Measurements from ENCODE around the gene MPPED2.

DNA sequence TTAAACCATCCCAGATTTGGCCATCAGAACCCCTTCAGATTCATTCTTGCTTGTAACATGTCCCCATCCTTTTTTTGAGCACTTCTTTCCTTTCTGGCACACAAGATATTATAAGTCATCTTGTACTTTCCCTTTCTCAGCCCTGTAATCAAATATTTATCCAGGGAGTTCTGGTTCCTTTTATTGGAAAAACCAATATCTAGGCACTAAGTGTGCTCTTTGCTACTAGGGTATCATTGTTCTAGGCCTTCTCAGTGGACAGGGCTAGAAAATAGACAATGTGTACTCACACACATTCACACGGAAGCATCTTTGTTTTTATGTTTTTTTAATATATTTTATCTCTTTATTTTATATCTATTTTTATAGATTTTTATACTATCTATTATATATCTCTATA lies 216.0 kb downstream of the MPPED2 start:
- TF ChIP-seq, protein P1, sequence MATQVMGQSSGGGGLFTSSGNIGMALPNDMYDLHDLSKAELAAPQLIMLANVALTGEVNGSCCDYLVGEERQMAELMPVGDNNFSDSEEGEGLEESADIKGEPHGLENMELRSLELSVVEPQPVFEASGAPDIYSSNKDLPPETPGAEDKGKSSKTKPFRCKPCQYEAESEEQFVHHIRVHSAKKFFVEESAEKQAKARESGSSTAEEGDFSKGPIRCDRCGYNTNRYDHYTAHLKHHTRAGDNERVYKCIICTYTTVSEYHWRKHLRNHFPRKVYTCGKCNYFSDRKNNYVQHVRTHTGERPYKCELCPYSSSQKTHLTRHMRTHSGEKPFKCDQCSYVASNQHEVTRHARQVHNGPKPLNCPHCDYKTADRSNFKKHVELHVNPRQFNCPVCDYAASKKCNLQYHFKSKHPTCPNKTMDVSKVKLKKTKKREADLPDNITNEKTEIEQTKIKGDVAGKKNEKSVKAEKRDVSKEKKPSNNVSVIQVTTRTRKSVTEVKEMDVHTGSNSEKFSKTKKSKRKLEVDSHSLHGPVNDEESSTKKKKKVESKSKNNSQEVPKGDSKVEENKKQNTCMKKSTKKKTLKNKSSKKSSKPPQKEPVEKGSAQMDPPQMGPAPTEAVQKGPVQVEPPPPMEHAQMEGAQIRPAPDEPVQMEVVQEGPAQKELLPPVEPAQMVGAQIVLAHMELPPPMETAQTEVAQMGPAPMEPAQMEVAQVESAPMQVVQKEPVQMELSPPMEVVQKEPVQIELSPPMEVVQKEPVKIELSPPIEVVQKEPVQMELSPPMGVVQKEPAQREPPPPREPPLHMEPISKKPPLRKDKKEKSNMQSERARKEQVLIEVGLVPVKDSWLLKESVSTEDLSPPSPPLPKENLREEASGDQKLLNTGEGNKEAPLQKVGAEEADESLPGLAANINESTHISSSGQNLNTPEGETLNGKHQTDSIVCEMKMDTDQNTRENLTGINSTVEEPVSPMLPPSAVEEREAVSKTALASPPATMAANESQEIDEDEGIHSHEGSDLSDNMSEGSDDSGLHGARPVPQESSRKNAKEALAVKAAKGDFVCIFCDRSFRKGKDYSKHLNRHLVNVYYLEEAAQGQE (IDR thresholded peaks at IDR 0.05; ENCODE audit: insufficient read depth in 1 of 2, low read depth in 2 of 2, low read length in 2 of 2): no peak
- TF ChIP-seq POLR2AphosphoS5 (IDR thresholded peaks at IDR 0.05; ENCODE audit: low read depth, low read length): no peak
- TF ChIP-seq SIN3A (IDR thresholded peaks at IDR 0.05; ENCODE audit: borderline replicate concordance, insufficient read depth, low read length): no peak
- TF ChIP-seq TAF1 (IDR thresholded peaks at IDR 0.05; ENCODE audit: borderline replicate concordance, insufficient read depth, low read length): no peak
- TF ChIP-seq FOXP2 (optimal IDR thresholded peaks at IDR 0.05; ENCODE audit: borderline replicate concordance, extremely low read depth, extremely low read length, insufficient read depth): no peak

All from PFSK-1 (cell line).